ENCODE data around the gene ACADS.

Gene ACADS

DNA sequence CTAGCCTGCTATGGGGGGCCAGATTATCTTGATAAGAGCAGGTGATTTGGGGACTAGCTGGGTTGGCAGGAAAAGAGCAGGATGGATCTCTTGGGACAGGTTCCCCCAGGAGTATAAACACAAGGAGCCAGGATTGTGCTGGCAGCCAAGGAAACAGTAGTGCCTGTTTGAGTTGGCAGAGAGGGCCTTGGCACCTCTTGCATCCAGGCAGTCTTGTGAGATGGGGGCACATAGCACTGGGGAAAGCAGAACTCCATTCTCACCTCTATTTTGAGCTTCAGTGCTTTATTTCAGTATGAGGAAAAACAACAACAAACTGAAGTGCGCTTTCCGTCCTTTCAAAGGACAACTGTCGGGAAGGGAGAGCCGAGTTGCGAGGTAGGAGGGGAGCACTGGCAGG, 24.7 kb upstream of the ACADS start:
- in situ Hi-C loops (cut with MboI; ENCODE audit: low sequenced_read_pairs): no loop called here

DNA sequence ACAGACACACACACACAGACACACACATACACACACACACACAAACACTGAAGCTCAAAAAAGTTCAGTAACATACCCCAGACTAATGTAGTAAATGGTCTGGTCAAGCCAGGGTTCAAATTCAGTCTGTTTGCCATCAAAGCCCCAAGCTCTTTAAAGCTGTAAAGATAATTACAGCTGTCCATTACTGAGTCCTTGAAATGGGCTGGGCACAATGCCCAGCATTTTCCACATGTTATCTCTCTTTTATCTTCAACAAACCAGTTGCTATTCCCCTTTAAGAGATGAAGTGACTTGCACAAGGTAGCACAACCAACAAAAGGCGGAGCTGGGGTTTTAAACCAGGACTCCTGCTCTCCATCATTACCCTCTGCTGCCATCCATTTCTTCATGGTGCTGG, 23.0 kb upstream of the ACADS start:
- in situ Hi-C loops (cut with MboI; ENCODE audit: low sequenced_read_pairs): no loop called here

DNA sequence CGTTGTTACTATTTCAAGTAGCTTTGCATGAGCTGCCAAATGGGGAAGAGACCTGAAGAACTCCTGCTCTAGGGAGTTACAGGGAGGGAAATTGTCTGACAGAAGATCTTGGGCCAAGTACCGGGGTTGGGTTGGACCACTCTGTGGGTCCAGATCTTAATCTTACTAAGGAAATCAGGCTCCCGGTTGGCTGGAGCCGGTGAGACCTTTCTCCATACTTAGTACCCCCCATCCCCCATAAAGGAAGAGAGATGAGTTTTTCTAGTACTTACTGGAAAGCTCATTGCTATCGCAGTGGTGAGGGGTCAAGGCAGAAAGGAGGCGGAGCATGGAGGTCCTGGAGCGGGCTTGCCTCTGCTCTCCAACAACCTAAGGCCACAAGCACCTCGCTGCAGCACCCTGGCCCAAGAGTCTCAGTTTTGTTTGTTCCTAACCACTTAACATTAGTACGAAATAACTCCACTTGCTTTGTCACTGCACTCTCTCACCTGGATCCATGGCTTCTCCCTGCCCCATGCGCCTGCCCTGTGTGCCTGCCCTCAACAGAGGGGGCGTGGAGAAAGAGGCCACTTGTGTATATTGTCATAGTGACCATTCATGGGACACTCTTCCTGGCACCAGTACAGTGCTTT, 22.2 kb upstream of the ACADS start:
- in situ Hi-C loops (cut with MboI; ENCODE audit: low sequenced_read_pairs): no loop called here

DNA sequence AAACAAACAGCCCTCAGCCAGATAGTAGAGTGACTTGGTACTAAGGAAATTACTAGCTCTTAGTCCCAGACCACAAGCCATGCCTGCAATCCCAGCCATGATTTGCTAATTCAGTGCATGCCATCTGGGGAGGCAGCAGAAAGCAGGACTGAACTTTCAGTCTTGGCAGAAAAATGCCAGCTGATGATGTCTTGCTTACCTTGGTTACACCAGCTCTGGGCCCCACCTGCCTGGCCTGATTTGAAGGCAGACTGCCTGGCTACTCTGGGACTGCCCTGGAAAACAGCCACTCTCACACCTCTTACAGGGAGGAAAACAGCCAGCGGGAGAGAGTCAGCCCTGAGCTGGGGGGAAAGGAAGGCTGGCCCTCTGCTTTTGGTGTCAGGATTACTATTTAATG, 20.0 kb upstream of the ACADS start:
- in situ Hi-C loops (cut with MboI; ENCODE audit: low sequenced_read_pairs): no loop called here

DNA sequence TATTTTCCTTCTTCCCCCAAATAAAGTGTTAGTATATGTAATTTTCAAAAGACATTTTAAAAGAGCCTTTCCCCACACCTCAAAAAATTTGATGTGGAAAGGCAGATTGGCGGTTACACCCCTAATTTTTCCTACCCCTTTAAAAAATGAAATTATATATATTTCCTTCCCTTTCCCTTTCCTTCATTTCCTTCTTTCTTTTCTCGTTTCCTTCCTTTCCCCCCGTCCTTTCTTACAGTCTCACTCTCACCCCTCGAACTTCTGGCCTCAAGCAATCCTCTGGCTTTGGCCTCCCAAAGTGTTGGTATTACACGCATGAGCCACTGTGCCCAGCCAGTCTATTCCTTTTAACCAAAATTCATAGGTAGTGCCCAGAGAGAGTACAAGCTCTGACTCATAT, 19.6 kb upstream of the ACADS start:
- in situ Hi-C loops (cut with MboI; ENCODE audit: low sequenced_read_pairs): no loop called here

DNA sequence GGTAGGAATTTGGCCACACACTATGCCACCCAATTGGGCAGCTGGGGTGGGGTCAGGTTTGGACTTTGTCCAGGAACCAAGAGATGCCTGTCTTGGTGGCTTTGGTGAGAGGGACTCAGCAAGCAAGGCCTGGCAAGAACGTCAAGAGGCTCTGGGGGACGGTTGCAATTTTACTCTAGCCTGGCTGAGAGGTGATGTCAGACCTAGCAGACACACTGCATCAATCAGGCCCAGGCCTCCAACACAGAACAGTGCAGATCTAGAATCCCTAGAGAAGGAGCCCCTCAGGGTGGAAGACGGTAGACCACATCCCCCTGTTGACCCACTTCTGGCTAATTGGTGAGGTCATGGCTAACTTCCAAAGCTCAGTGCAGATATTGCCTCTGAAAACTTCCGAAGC, 17.0 kb upstream of the ACADS start:
- in situ Hi-C loops (cut with MboI; ENCODE audit: low sequenced_read_pairs): no loop called here

DNA sequence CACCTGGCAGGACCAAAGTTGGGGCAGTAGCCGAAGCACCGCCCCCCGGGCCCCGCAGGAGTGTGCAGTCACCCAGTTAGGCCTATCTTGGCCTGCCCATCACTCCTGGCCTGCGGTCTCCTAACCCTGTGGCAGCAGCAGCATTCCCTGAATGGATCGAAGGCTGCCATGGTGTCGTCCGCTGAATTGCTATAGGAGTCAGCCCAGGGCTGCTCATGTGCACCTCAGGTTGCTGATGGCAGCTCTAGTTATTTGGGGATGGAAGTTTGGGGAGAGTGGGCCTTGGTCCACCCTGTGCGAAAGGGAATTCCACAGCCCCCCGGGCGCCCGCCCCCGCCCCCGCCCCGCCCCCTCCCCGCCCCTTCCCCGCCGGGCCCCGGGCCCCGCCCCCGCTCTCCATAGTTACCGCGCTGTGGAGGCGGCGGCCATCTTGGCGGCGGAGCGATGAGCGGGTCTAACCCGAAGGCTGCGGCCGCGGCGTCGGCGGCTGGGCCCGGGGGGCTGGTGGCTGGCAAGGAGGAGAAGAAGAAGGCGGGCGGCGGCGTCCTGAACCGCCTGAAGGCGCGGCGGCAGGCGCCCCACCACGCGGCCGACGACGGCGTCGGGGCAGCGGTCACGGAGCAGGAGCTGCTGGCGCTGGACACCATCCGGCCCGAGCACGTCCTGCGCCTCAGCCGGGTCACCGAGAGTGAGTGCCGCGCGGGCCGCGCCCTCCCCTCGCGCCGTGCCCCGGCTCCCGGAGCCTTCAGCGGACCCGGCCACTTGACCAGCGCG, 15.4 kb upstream of the ACADS start, which contains the start of gene UNC119B:
TSS of gene UNC119B (plus strand) at position 428 of the 774 bp plus-strand sequence. CDS start at position 445, 17 bp downstream.
- in situ Hi-C loops (cut with MboI; ENCODE audit: low sequenced_read_pairs): loop anchor here (5.0 to 10.0 kb wide), 2 partner anchors 58 to 125 kb away; partner anchors contain the start of gene POP5

DNA sequence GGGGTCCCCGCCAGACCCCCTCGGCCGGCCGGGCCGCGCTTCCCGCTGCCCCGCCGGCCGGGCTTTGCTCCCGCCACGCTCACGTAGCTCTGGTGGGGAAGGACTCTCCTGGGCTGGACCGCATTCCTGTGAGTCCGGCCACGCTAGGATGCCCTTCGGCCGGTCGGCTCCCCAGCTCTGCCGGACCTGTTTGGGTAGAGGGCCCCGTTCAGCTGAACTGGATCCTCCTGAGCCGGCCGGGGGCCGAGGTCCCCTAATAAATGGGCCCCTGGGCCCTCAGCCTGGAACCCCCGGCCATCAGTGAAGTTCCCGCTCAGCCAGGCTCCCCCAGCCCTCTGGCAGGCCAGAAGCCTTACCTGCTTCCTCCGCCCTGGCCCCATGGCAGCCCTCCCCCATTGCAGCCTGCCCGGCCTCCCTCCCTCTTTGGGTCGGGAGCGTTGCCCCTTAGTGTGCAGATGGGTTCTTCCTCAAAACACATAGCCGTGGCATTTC, 14.8 kb upstream of the ACADS start:
- in situ Hi-C loops (cut with MboI; ENCODE audit: low sequenced_read_pairs): loop anchor here (5.0 to 10.0 kb wide), 2 partner anchors 59 to 126 kb away; partner anchors contain the start of gene POP5

DNA sequence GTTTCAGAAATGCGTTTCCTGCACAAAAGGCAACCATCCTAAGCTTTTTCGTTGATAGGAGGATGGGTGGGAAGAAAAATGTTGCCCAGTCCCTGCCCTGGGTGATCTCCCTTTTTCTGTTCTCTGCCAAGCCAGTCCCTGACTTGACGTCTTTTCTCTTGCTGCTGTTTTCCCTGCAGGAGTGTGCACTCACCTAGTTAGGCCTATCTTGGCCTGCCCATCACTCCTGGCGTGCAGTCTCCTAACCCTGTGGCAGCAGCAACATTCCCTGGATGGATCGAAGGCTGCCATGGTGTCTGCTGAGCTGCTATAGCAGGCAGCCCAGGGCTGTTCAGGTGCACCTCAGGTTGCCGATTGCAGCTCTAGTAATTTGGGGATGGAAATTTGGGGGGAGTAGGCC, 14.2 kb upstream of the ACADS start:
- in situ Hi-C loops (cut with MboI; ENCODE audit: low sequenced_read_pairs): loop anchor here (5.0 to 10.0 kb wide), 2 partner anchors 59 to 127 kb away; partner anchors contain the start of gene POP5

DNA sequence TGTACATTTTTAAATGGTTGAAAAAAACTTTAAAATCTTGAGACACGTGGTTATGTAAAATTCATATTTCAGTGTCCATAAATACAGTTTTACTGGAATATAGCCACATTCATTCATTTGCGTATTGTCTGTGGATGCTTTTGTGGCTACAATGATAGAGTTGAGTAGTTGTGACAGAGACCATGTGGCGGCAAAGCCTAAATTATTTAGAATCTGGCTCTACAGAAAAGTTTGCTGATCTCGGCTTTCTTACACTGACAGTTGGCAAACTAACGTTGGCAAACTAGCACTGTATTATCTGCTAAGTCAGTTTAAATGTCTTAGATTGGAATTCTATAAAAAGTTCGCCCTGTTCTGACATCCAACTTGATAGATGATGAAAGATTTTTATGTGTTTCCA, 13.0 kb upstream of the ACADS start:
- in situ Hi-C loops (cut with MboI; ENCODE audit: low sequenced_read_pairs): loop anchor here (5.0 to 10.0 kb wide), 2 partner anchors 60 to 128 kb away; partner anchors contain the start of gene POP5

DNA sequence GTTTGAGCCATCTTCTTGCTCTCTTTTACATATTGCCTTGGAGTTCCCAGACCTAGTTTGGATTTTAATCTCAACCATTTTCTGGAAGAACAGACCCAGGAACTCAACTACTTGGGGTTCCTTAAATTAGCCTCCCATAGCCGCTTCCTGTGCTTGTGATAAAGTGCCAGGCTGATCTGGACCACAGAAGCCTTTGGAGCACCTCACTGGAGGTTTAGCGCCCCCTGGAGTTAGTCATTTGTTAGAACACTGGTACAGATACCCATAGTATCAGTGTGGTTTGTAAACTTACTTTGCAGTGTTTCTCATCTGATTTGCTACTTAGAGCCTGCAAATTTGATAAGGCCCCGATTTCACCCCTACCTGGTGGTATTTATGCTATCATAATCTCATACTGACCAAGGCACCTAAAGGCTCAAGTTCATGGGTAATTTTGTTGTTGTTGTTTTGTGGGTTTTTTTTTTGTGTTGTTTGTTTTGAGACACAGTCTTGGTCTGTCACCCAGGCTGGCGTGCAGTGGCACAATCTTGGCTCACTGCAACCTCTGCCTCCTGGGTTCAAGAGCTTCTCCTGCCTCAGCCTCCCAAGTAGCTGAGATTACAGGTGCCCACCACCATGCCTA, 11.7 kb upstream of the ACADS start:
- in situ Hi-C loops (cut with MboI; ENCODE audit: low sequenced_read_pairs): loop anchor here (5.0 to 10.0 kb wide), 2 partner anchors 62 to 129 kb away; partner anchors contain the start of gene POP5

DNA sequence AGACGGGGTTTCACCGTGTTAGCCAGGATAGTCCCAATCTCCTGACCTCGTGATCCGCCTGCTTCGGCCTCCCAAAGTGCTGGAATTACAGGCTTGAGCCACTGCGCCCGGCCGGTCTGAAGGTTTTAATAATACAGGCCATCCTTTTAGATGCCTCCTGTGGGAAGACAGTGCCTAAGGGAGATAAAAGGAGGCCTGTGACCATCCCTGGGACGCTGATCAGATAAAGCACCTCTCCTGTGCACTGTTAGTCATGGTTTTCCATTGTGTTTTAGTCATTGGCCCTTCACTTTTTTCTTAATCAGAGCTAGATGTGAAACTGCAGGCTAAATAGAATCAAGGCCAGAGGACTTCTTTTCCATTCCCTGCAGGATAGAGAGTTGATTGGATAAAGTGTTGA, 7.6 kb upstream of the ACADS start:
- in situ Hi-C loops (cut with MboI; ENCODE audit: low sequenced_read_pairs): loop anchor here (10.0 kb wide), 1 partner anchor 133 kb away; the partner anchor contains the start of gene POP5

DNA sequence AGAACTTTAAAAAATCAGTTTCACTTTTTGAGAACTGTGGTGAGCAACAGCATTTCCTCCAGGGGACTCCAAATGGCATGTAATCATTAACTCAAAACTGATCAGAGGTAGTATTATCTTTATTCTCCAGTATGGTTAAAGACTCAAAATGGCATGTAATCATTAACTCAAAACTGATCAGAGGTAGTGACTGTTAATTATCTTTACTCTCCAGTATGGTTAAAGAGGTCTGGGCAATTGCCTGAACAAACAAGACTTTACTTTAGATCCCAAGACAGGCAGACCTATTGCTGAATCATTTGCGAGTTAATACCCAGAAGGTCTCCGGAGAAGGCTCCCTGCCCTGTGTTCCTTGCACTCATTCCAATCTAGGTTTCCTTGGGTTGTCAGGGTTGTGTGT, 6.6 kb upstream of the ACADS start:
- in situ Hi-C loops (cut with MboI; ENCODE audit: low sequenced_read_pairs): loop anchor here (10.0 kb wide), 1 partner anchor 134 kb away; the partner anchor contains the start of gene POP5

DNA sequence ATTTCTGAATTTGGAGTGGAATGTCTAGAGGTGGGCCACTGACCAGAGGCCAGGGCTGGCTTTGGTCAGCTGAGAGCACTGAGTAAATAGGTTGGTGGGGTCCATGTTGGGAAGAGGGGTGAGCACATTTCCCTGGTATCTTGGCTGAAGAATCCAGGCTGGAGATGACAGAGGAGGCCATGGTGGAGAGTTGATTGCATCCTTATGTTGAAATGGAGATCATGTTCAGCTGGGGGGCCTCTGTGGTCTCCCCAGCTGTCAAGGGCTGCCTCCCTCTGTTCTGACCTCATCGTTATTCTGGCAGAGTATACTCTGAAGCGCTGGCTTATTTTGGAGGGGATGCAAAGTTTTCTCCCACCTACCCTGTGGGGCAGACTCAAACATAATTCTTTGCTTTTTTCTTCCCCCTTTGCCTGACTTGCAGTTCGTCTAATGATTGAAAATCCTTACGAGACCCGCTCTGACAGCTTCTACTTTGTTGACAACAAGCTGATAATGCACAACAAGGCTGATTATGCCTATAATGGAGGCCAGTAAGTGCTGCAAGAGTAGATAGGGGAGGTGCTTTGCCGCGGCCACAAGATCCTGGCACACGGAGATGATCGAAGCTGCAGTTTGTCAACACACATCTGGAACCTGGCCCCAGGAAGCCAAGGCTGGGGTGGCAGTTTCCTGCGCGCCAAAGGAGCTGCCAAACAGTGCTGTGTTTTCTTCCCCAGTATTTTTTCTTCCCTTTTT, 6.0 kb upstream of the ACADS start:
- in situ Hi-C loops (cut with MboI; ENCODE audit: low sequenced_read_pairs): loop anchor here (10.0 kb wide), 1 partner anchor 135 kb away; the partner anchor contains the start of gene POP5

DNA sequence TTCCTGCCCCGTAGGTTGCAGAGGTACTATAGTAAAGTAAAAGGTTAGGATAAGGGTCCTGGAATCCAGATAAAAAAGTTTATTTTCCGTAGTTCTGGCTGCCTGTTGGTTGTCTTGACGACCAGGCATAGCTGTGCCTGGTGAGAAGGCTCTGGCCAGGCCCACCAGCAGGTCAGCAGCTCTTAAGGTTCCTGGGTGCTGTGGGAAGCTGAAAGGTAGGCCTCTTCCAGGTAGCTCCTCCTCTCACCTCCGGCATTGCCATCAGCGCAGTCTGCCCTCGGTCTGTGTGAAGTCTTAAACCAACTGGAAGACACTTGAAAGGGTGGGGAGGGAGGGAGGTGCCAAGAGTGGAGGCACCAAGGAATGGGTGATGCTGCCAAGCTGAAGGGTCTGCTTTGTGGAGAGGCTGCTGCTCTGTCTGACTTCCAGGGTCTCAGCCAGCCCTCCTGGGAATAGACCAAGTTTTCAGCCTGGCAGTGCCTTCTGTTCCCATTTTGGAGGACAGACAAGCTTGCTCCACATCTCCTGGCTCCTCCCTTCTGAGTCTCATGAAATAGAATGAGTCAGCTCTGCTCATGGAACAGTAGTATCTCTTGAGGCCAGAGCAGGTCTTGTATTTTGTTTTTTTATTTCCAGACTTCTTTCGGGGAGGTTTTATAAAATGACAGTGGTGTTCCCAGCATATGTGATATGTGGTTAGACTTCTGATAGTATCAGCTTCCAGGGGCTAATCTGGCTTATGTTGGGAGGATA, 5.2 kb upstream of the ACADS start:
- in situ Hi-C loops (cut with MboI; ENCODE audit: low sequenced_read_pairs): no loop called here

DNA sequence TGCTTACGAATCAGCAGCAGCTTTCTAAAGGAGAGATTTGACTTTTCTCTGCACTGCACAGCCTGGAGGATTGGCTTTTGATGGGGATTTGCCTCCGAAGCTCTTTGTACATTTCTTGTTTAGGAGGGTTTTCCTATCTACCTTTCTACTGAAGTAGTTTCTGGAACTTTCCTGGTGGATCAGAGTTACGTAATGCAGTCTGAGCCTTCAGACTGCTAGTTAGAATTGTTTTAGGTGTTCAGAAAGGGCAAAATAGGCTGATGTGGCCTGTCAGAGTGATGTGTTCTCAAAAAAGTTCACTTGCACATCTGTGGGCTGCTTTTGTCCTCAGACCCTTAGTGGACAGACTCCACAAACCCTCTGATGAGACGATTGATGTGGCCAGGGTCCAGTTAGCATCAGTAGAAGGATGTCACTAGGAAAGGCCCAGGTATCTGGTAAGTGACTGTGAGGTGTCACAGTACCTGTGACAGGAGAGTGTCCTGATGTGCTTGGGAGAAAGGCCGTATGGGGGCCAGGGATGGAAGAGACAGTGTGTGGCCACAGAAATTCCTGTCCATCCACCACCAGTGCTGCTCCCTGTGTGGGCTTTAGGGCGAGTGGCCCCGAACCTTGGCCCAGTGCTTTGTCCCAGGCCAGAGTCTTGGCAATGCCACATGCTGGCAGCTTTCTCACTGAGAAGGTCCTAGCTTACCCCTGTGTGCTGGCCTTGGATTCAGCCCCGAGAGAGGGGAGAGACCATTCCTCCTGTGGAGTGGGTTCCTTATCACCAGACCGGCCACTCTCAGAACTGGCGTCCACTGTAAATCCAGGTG, 4.4 kb upstream of the ACADS start:
- in situ Hi-C loops (cut with MboI; ENCODE audit: low sequenced_read_pairs): no loop called here

DNA sequence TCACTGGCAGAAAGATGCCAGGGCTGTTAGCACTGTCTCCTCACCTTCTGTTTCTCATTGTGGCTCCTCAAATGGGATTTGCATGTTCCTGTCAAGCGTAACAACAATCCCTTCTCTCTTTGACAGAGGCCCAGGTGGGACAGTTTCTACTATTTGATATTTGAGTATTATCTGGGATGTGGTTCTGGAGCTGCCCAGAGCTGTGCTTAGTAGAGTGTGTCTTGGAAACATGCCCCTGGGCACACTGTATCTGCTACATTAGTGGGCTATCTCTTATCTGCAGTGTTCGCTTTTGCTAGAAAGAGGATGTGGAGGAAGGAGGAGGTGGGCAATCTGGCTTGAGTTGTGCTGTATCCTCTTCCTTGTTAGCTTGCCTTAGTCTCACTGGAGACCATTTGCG, 3.8 kb upstream of the ACADS start:
- in situ Hi-C loops (cut with MboI; ENCODE audit: low sequenced_read_pairs): no loop called here

DNA sequence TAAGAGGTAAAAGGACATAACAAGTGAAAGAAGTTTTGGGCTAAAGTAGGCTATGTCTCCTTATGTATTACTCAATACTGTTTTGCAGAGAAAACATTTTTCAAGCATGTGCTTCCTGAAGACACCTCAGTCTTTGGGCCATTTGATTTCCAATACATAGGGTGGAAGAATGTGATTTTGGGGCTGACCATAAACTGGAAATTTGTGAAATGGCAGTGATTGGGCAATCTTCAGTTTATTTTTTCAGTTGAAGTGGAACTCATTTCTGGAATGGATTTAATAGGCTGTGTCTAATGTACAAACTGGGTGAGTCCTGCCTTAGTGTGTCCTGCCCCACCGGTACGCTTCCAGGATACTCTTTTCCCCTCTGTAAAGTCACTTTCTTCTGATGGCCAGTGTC, 2.8 kb upstream of the ACADS start:
- in situ Hi-C loops (cut with MboI; ENCODE audit: low sequenced_read_pairs): no loop called here

DNA sequence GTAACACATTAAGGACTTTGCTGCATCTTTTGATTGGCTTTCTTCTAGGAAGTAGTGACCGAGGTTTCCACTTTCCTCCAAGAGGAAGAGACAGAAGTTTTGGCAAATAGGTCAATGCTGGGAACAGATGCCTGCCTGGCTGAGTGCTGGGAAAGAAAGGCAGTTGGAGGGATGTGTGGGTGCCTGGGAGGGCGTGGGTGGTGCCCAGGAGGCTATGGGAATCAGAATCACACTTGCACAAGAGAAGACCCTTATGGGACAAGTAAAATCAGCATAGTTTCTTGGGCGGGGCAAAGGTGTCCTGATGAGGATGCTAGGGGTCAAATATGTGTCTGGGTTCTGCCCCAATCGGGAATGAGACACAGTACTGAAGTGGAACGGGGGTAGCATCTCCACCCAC, 906 bp upstream of the ACADS start:
- in situ Hi-C loops (cut with MboI; ENCODE audit: low sequenced_read_pairs): no loop called here

Measured in HL-60/S4 (cell line).